Muscle of arm (tissue), 12 donors: ENCODE data around the gene VAPB. TPM values are rescaled to one million over a fixed set of nuclear protein-coding genes. Genes with fewer than 3 reads are reported as not detected.
"Not testable (repeated sequence)": the region's sequence is repeated elsewhere in the genome, so short reads cannot be mapped to it uniquely, and the experiment has no call there.

ENCODE experiments used
- DNase-seq: peaks from one replicate; pipeline ENCODE4 v3.0.0-alpha.2; 2013
- polyA plus RNA-seq, 12 donors: library from polyadenylated mRNA; unstranded; fragments of 120-200 nt; gene quantifications; one replicate each; pipeline ENCODE4 v1.2.1, GENCODE V29; 2013; ENCODE audit not compliant: insufficient read length in 12 of 12

Gene VAPB
- polyA plus RNA-seq, 12 donors, result 52.0 to 64.8 (median 58.9) TPM; not detected in 1

GRCh38 chr20:58403272-58403671, 14.2 kb downstream of the VAPB start:
- DNase-seq, result no peak

- DNase-seq, result no peak
These were observed 16.7 kb downstream of the VAPB start for GRCh38 chr20:58405504-58406291.

GRCh38 chr20:58406422-58407001, 17.5 kb downstream of the VAPB start:
- no peak for DNase-seq

- DNase-seq, result no peak
These were observed 18.3 kb downstream of the VAPB start for GRCh38 chr20:58407201-58407873.

- DNase-seq, result no peak
These were observed 19.0 kb downstream of the VAPB start for GRCh38 chr20:58407966-58408557.

- DNase-seq, result no peak
These were observed 19.7 kb downstream of the VAPB start for GRCh38 chr20:58408603-58409246.

GRCh38 chr20:58414216-58414615, 25.2 kb downstream of the VAPB start:
- DNase-seq, result not testable (repeated sequence)

GRCh38 chr20:58414786-58415185, 25.8 kb downstream of the VAPB start:
- not testable (repeated sequence) for DNase-seq

GRCh38 chr20:58416057-58416456, 27.0 kb downstream of the VAPB start:
- no peak for DNase-seq

GRCh38 chr20:58416835-58417234, 27.8 kb downstream of the VAPB start:
- DNase-seq, result no peak

- DNase-seq, result no peak
These were observed 28.4 kb downstream of the VAPB start for GRCh38 chr20:58417438-58417837.

GRCh38 chr20:58418949-58419748, 30.1 kb downstream of the VAPB start:
- no peak for DNase-seq

GRCh38 chr20:58420798-58421496, 31.9 kb downstream of the VAPB start:
- no peak for DNase-seq

GRCh38 chr20:58421497-58421850, 32.4 kb downstream of the VAPB start:
- no peak for DNase-seq

GRCh38 chr20:58424218-58424969, 35.4 kb downstream of the VAPB start:
- DNase-seq, result no peak

- not testable (repeated sequence) for DNase-seq
These were observed 38.5 kb downstream of the VAPB start for GRCh38 chr20:58427571-58427970.

- no peak for DNase-seq
These were observed 39.3 kb downstream of the VAPB start for GRCh38 chr20:58428364-58428763.

GRCh38 chr20:58429303-58429702, 40.3 kb downstream of the VAPB start:
- DNase-seq, result no peak

- no peak for DNase-seq
These were observed 42.1 kb downstream of the VAPB start for GRCh38 chr20:58431134-58431533.
